Loucy (cell line): ENCODE measurements around the gene FAHD1.

Experiments
- H2AFZ ChIP-seq: fragments of 200-600 bp; sonication (generic); 2 replicates; pipeline ENCODE4 v1.6.0; 2016; ENCODE audit warnings: antibody characterized with exemption, mild to moderate bottlenecking, low read length, moderate library complexity
- H3F3A ChIP-seq: fragments of 200-600 bp; 2 replicates; pipeline ENCODE4 v1.6.0; 2016; ENCODE audit warnings: antibody characterized with exemption, low read depth, mild to moderate bottlenecking
- H3K27me3 ChIP-seq: fragments of 200-600 bp; sonication (generic); 2 replicates; pipeline ENCODE4 v1.6.1; 2014; ENCODE audit warnings: low read length, mild to moderate bottlenecking; ENCODE audit not compliant: insufficient read depth, poor library complexity, severe bottlenecking
- H3K36me3 ChIP-seq: fragments of 200-600 bp; sonication (generic); 2 replicates; pipeline ENCODE4 v1.6.1; 2016; ENCODE audit warnings: low read length; ENCODE audit not compliant: insufficient read depth
- H3K4me1 ChIP-seq: fragments of 200-600 bp; sonication (generic); 2 replicates; pipeline ENCODE4 v1.5.1; 2014; ENCODE audit warnings: low read length, mild to moderate bottlenecking; ENCODE audit not compliant: insufficient read depth, poor library complexity, severe bottlenecking
- H3K4me2 ChIP-seq: fragments of 200-600 bp; sonication (generic); 2 replicates; pipeline ENCODE4 v1.6.0; 2014; ENCODE audit warnings: antibody characterized with exemption, low read length, low read depth, mild to moderate bottlenecking; ENCODE audit not compliant: poor library complexity, severe bottlenecking
- H3K4me3 ChIP-seq: fragments of 200-600 bp; sonication (generic); 2 replicates; pipeline ENCODE4 v1.5.1; 2014; ENCODE audit warnings: low read length, mild to moderate bottlenecking, mixed read lengths; ENCODE audit not compliant: poor library complexity, severe bottlenecking
- H3K79me2 ChIP-seq: fragments of 200-600 bp; sonication (generic); 2 replicates; pipeline ENCODE4 v1.6.1; 2014; ENCODE audit warnings: low read length; ENCODE audit not compliant: insufficient read depth
- H3K9ac ChIP-seq: fragments of 200-600 bp; sonication (generic); 2 replicates; pipeline ENCODE4 v1.6.0; 2014; ENCODE audit warnings: mild to moderate bottlenecking, low read depth, low read length, moderate library complexity; ENCODE audit not compliant: poor library complexity, severe bottlenecking
- H3K9me2 ChIP-seq: fragments of 200-600 bp; sonication (generic); replicated peaks from 2 replicates; pipeline ENCODE4 v1.6.1; 2016; ENCODE audit warnings: low read depth, low read length, mixed read lengths
- H3K9me3 ChIP-seq: fragments of 200-600 bp; sonication (generic); 2 replicates; pipeline ENCODE4 v1.6.1; 2014; ENCODE audit warnings: mild to moderate bottlenecking, antibody characterized with exemption, low read length, low read depth; ENCODE audit not compliant: insufficient read depth
- H4K20me1 ChIP-seq: fragments of 200-600 bp; sonication (generic); 2 replicates; pipeline ENCODE4 v1.6.0; 2014; ENCODE audit warnings: antibody characterized with exemption, low read length, mild to moderate bottlenecking; ENCODE audit not compliant: insufficient read depth, poor library complexity, severe bottlenecking
- EZH2phosphoT487 ChIP-seq: fragments of 200-600 bp; IDR thresholded peaks from 2 replicates; pipeline ENCODE4 v1.6.1; 2018; ENCODE audit warnings: antibody characterized with exemption, mild to moderate bottlenecking, moderate library complexity, borderline replicate concordance
- TF ChIP-seq, protein P1 (sequence below): fragments of 200-600 bp; sonication (generic); conservative IDR thresholded peaks from 2 replicates; pipeline ENCODE4 v1.5.1; 2014; ENCODE audit warnings: mild to moderate bottlenecking, antibody characterized with exemption, low read length

Gene FAHD1

DNA sequence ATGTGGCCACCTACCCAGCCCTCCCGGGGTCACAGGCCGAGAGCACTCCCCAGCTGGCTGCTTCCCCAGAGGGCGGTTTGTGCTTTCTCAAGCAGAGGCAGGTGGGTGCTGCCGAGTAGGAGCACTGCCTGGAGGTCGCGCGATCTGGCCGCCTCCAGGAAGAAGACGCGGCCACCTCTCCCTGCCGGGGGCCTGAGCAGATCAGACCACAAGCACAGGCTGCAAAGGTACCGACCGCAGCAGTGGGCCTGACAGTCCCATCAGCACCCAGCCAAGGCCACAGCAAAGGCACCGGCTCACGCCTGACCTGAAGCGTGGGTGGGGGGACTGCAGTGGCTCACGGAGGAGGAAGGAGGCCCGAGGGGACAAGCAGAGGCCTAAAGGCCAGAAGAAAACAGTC, 18.3 kb upstream of the FAHD1 start:
- Histone ChIP-seq H3K36me3 (no peaks in the 10 kb centered on the region), H3K9me3 (no peaks in the 10 kb centered on the region), H3K9me2 (no peaks in the 10 kb centered on the region), H3K4me2 (no peak overlapping the region), H3K9ac (no peak overlapping the region), H3K4me3 (no peak overlapping the region), H2AFZ (no peak overlapping the region), H3K79me2 (no peaks in the 10 kb centered on the region), H3F3A (no peaks in the 10 kb centered on the region), H3K4me1 (no peaks in the 10 kb centered on the region), H3K27me3 (no peaks in the 10 kb centered on the region), H4K20me1 (no peaks in the 10 kb centered on the region)
- TF ChIP-seq, protein P1, sequence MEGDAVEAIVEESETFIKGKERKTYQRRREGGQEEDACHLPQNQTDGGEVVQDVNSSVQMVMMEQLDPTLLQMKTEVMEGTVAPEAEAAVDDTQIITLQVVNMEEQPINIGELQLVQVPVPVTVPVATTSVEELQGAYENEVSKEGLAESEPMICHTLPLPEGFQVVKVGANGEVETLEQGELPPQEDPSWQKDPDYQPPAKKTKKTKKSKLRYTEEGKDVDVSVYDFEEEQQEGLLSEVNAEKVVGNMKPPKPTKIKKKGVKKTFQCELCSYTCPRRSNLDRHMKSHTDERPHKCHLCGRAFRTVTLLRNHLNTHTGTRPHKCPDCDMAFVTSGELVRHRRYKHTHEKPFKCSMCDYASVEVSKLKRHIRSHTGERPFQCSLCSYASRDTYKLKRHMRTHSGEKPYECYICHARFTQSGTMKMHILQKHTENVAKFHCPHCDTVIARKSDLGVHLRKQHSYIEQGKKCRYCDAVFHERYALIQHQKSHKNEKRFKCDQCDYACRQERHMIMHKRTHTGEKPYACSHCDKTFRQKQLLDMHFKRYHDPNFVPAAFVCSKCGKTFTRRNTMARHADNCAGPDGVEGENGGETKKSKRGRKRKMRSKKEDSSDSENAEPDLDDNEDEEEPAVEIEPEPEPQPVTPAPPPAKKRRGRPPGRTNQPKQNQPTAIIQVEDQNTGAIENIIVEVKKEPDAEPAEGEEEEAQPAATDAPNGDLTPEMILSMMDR: no peak
- no peak for TF ChIP-seq EZH2phosphoT487

DNA sequence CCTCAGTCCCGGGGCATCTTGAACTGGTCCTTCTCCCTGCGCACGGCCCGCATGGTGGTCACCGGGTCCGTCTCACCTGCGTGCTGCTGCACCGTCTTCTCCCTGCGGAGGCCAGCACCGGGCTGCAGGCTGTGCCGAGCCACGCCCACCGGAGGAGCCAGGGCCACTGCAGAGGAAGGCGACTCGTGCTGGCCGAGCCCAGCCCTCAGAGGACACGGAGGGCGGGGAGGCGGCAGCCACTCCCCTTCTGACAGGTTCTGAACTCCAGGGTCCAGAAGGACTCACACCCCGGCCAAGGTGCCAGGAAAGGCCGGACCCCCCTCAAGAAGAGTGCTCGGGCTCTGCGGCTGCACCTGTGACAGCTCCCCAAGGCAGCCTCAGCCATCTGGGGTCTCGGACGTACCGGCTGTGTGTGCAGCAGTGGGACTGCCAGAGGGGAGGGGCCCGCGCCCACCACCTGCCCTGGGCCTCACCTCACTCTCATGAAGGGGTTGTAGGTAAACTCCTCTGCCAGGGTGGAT, 17.7 kb upstream of the FAHD1 start:
- Histone ChIP-seq H3K36me3 (no peaks in the 10 kb centered on the region), H3K4me2 (no peak overlapping the region), H3K9ac (no peak overlapping the region), H3K27me3 (no peaks in the 10 kb centered on the region), H3F3A (no peaks in the 10 kb centered on the region), H3K9me2 (no peaks in the 10 kb centered on the region), H3K79me2 (no peaks in the 10 kb centered on the region), H3K9me3 (no peaks in the 10 kb centered on the region), H2AFZ (no peak overlapping the region), H3K4me1 (no peaks in the 10 kb centered on the region), H3K4me3 (no peak overlapping the region), H4K20me1 (no peaks in the 10 kb centered on the region)
- TF ChIP-seq, protein P1: no peak
- TF ChIP-seq EZH2phosphoT487: no peak

- no peaks in the 10 kb centered on the region for H3K4me1 ChIP-seq
- H4K20me1 ChIP-seq: no peaks in the 10 kb centered on the region
- H3K36me3 ChIP-seq: no peaks in the 10 kb centered on the region
- no peaks in the 10 kb centered on the region for H3K9me2 ChIP-seq
- no peaks in the 10 kb centered on the region for H3K27me3 ChIP-seq
- TF ChIP-seq, protein P1: no peak
- TF ChIP-seq EZH2phosphoT487: no peak
- H3K9ac ChIP-seq: no peak overlapping the region
- H3K79me2 ChIP-seq: no peaks in the 10 kb centered on the region
- no peak overlapping the region for H2AFZ ChIP-seq
- no peak overlapping the region for H3K4me3 ChIP-seq
- no peak overlapping the region for H3K4me2 ChIP-seq
- no peaks in the 10 kb centered on the region for H3F3A ChIP-seq
- H3K9me3 ChIP-seq: no peaks in the 10 kb centered on the region
These were observed 16.9 kb upstream of the FAHD1 start for GRCh38 chr16:1810106-1810505.
